Right lobe of liver (tissue), 6 donors: ENCODE measurements around the gene EML5. TPM values are rescaled to one million over a fixed set of nuclear protein-coding genes. Genes with fewer than 3 reads are reported as not detected.
A peak's percentile ranks its signal among the peaks of the same experiment; 100 is the strongest.

Source experiments
- ATAC-seq, 4 donors: fragments of 200-7000 bp; cut with Tn5 transposase; one replicate each; pipeline ENCODE4 v1.9.1; 2020; ENCODE audit warnings: mild to moderate bottlenecking in 4 of 4, moderate library complexity in 4 of 4
- DNase-seq, 3 donors: peaks; one replicate each; pipeline ENCODE4 v3.0.0-alpha.2; 2020
- H3K27ac ChIP-seq, 3 donors: fragments of 200-600 bp; one replicate each; pipeline ENCODE4 v1.8.0; 2022
- H3K27me3 ChIP-seq, 2 donors: fragments of 200-600 bp; one replicate each; pipeline ENCODE4 v1.8.0; 2022
- H3K36me3 ChIP-seq, 4 donors: fragments of 200-600 bp; sonication (generic) in 1 of 4; one replicate each; pipeline versions ENCODE4 v1.5.1 to v1.8.0; 2017 to 2022; ENCODE audit warnings: control low read depth in 1 of 4
- H3K4me1 ChIP-seq, 4 donors: fragments of 200-600 bp; sonication (generic) in 1 of 4; one replicate each; pipeline versions ENCODE4 v1.5.1 to v1.8.0; 2017 to 2022; ENCODE audit warnings: control low read depth in 1 of 4
- H3K4me3 ChIP-seq, 3 donors: fragments of 200-600 bp; one replicate each; pipeline ENCODE4 v1.8.0; 2022
- H3K9me3 ChIP-seq, 4 donors: fragments of 200-600 bp; sonication (generic) in 1 of 4; one replicate each; pipeline versions ENCODE4 v1.5.1 to v1.8.0; 2017 to 2022; ENCODE audit warnings: control low read depth in 1 of 4
- CTCF ChIP-seq, 4 donors: fragments of 200-600 bp in 3 of 4; fragments of 450-650 bp in 1 of 4; IDR thresholded peaks; one replicate each; pipeline versions ENCODE4 v1.5.1 to v1.8.0; 2016 to 2022; ENCODE audit warnings: antibody characterized with exemption in 4 of 4, mild to moderate bottlenecking in 2 of 4
- POLR2A ChIP-seq: fragments of 450-650 bp; IDR thresholded peaks from one replicate; pipeline ENCODE4 v1.6.1; 2017; ENCODE audit warnings: antibody characterized with exemption, mild to moderate bottlenecking
- WGBS: methylation state at CpG from one replicate; pipeline ENCODE4 v1.1.6; 2018; ENCODE audit warnings: low coverage, low lambda C conversion rate; ENCODE audit not compliant: insufficient coverage; ENCODE audit errors: missing lambda C conversion rate; 5-methylcytosine and 5-hydroxymethylcytosine counted together
- intact Hi-C, 2 donors: fragments of 100-400 bp; cut with DNase I; formaldehyde crosslinking; loops; one replicate each; pipeline versions ENCODE4 v1.11.2 to v1.14.1; 2022
- total RNA-seq, 6 experiments: library from RNA; depleted of rRNA in 2 of 6; stranded (reverse); fragments of >200 nt in 2 of 6; fragmentation: NEBNext Ultra II Directional in 3 of 6; extraction: Animal tissue kit (Norgen Biotek cat#: 25700) in 3 of 6; gene quantifications; one replicate each; pipeline versions ENCODE4 v1.1.0 to v1.2.4, GENCODE V29; 2016 to 2023
- donor health status: DM: no; HTN: yes; CAD: no.
- donor health status: DM: no; HTN: no; CAD: no.
- donor health status: DM: no; HTN: no; CAD: no.
- donor health status: DM: no; HTN: yes; CAD: no.
- donor health status: DM: no; HTN: yes; CAD: no.

EML5 gene
- total RNA-seq, 6 experiments from 2014 or later = 0.07 to 1.7 (median 0.24) TPM

- Histone ChIP-seq H3K27ac (peak overlapping the region in 1 of 3 donors; percentile 59), H3K27me3 (no peaks in the 10 kb centered on the region), H3K36me3 (peaks cover 0 to 47% (median 20%) of the 10 kb centered on the region in 4 donors), H3K4me1 (peaks cover 0 to 17% (median 7%) of the 10 kb centered on the region in 4 donors), H3K4me3 (no peak overlapping the region), H3K9me3 (no peaks in the 10 kb centered on the region)
- 68% methylated on average over 4 of the region's 4 CpGs for WGBS
- intact Hi-C loops = no loop called here
- DNase-seq (no peak), ATAC-seq (peak in 1 of 4 donors; percentile 12)
- no peak for TF ChIP-seq POLR2A
- TF ChIP-seq CTCF (IDR thresholded peaks at IDR 0.05) = no peak
These were observed 179.8 kb downstream of the EML5 start for GRCh38 chr14:88612981-88613380.

GRCh38 chr14:88611878-88612277 is 180.9 kb downstream of the EML5 start:
- Histone ChIP-seq H3K27ac (no peak overlapping the region), H3K4me3 (no peak overlapping the region), H3K36me3 (peaks cover 0 to 50% (median 20%) of the 10 kb centered on the region in 4 donors), H3K4me1 (peaks cover 0 to 17% (median 7%) of the 10 kb centered on the region in 4 donors), H3K9me3 (no peaks in the 10 kb centered on the region), H3K27me3 (no peaks in the 10 kb centered on the region)
- no peak for DNase-seq
- WGBS = 38% methylated on average over 1 of the region's 1 CpG
- TF ChIP-seq CTCF (IDR thresholded peaks at IDR 0.05) = no peak
- no peak for TF ChIP-seq POLR2A
- intact Hi-C loops = no loop called here
- no peak for ATAC-seq

GRCh38 chr14:88607829-88608228 is 184.9 kb downstream of the EML5 start:
- TF ChIP-seq POLR2A (no peak), CTCF (IDR thresholded peaks at IDR 0.05) (no peak)
- H3K36me3 ChIP-seq = peaks cover 0 to 81% (median 32%) of the 10 kb centered on the region in 4 donors
- H3K27ac ChIP-seq = no peak overlapping the region
- peaks cover 0 to under 1% (median 0%) of the 10 kb centered on the region in 4 donors for H3K4me1 ChIP-seq
- no peaks in the 10 kb centered on the region for H3K9me3 ChIP-seq
- no peaks in the 10 kb centered on the region for H3K27me3 ChIP-seq
- intact Hi-C loops = no loop called here
- no peak overlapping the region for H3K4me3 ChIP-seq
- DNase-seq (no peak), ATAC-seq (no peak)

DNA sequence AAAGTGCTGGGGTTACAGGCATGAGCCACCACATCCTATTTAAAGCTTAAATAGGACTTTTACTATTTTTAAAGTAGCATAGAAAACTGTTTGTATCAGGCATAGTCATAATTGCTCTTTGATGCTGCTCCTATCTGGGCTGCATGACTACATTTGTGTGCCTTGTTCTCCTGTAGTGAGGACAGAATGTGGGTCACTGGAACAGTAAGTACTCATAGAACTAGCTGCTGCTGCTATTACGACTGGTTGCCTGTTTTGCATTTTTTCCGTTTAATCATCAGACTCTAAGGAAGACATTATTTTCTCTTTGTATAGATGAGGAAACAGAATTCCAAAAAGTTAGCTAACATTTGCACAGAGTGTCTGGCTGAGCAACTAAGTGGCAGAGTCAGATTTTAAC is 187.2 kb downstream of the EML5 start:
- no peak overlapping the region for H3K4me3 ChIP-seq
- no peak overlapping the region for H3K27ac ChIP-seq
- WGBS = 52% methylated on average over 2 of the region's 2 CpGs
- H3K9me3 ChIP-seq = no peaks in the 10 kb centered on the region
- no peak for TF ChIP-seq POLR2A
- TF ChIP-seq CTCF (IDR thresholded peaks at IDR 0.05) = no peak
- peaks cover 0 to 79% (median 35%) of the 10 kb centered on the region in 4 donors for H3K36me3 ChIP-seq
- H3K4me1 ChIP-seq = no peaks in the 10 kb centered on the region
- DNase-seq = no peak
- no peak for ATAC-seq
- no peaks in the 10 kb centered on the region for H3K27me3 ChIP-seq
- intact Hi-C loops = no loop called here

- Histone ChIP-seq H3K4me3 (no peak overlapping the region), H3K4me1 (no peaks in the 10 kb centered on the region), H3K27ac (no peak overlapping the region), H3K27me3 (no peaks in the 10 kb centered on the region), H3K36me3 (peaks cover 0 to 78% (median 35%) of the 10 kb centered on the region in 4 donors), H3K9me3 (no peaks in the 10 kb centered on the region)
- no peak for ATAC-seq
- intact Hi-C loops = no loop called here
- TF ChIP-seq POLR2A (no peak), CTCF (IDR thresholded peaks at IDR 0.05) (no peak)
- no peak for DNase-seq
These were observed 188.5 kb downstream of the EML5 start for GRCh38 chr14:88604212-88604611.
